Ishikawa (cell line): Measurements from ENCODE around the gene ZNF576.

Experiments used
- CEBPB ChIP-seq: IDR thresholded peaks from 2 replicates; pipeline ENCODE4 v1.6.1; 2012
- CREB1 ChIP-seq: IDR thresholded peaks from 2 replicates; pipeline ENCODE4 v1.6.1; 2012; ENCODE audit warnings: low read depth
- EGR1 ChIP-seq: IDR thresholded peaks from 2 replicates; pipeline ENCODE4 v1.6.1; 2012
- EP300 ChIP-seq: IDR thresholded peaks from 2 replicates; pipeline ENCODE4 v1.6.1; 2012; ENCODE audit warnings: borderline replicate concordance
- FOXM1 ChIP-seq: IDR thresholded peaks from 2 replicates; pipeline ENCODE4 v1.6.1; 2012; ENCODE audit warnings: low read depth, borderline replicate concordance
- MAX ChIP-seq: IDR thresholded peaks from 2 replicates; pipeline ENCODE4 v1.6.1; 2012
- NFIC ChIP-seq: IDR thresholded peaks from 2 replicates; pipeline ENCODE4 v1.6.1; 2012
- RAD21 ChIP-seq: IDR thresholded peaks from 2 replicates; pipeline ENCODE4 v1.6.1; 2012; ENCODE audit warnings: low read depth
- TAF1 ChIP-seq: IDR thresholded peaks from 2 replicates; pipeline ENCODE4 v1.6.1; 2012; ENCODE audit warnings: low read depth, mild to moderate bottlenecking
- TCF12 ChIP-seq: IDR thresholded peaks from 2 replicates; pipeline ENCODE4 v1.6.1; 2012; ENCODE audit warnings: low read depth
- TEAD4 ChIP-seq: IDR thresholded peaks from 2 replicates; pipeline ENCODE4 v1.6.1; 2012
- USF1 ChIP-seq: IDR thresholded peaks from 2 replicates; pipeline ENCODE4 v1.6.1; 2012
- YY1 ChIP-seq: IDR thresholded peaks from 2 replicates; pipeline ENCODE4 v1.6.1; 2012; ENCODE audit warnings: low read depth
- ZBTB7A ChIP-seq: IDR thresholded peaks from 2 replicates; pipeline ENCODE4 v1.6.1; 2012; ENCODE audit warnings: low read depth
- TF ChIP-seq, protein P1 (sequence below): IDR thresholded peaks from 2 replicates; pipeline ENCODE4 v1.6.1; 2012; ENCODE audit warnings: low read depth, mild to moderate bottlenecking

Gene ZNF576

GRCh38 chr19:43581467-43581866 is 14.9 kb upstream of the ZNF576 start:
- TF ChIP-seq TAF1 (no peak), MAX (no peak), CREB1 (no peak)

DNA sequence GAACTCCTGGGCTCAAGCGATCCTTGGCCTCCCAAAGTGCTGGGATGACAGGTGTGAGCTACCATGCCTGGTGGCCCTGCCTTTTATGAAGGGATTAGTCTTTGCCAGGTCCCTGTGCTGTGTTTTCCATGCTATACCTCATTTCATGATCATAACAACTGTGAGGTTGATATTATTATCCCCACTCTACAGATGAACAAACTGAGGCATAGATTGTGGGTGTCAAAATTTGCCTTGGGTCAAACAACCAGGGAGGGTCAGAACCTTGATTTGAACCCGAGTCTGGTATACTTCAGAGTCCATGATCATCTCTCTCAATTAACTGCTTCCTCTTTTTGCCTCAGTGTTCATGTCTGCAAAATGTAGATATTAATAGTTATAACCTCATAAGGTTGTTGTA is 13.9 kb upstream of the ZNF576 start:
- TF ChIP-seq, protein P1, sequence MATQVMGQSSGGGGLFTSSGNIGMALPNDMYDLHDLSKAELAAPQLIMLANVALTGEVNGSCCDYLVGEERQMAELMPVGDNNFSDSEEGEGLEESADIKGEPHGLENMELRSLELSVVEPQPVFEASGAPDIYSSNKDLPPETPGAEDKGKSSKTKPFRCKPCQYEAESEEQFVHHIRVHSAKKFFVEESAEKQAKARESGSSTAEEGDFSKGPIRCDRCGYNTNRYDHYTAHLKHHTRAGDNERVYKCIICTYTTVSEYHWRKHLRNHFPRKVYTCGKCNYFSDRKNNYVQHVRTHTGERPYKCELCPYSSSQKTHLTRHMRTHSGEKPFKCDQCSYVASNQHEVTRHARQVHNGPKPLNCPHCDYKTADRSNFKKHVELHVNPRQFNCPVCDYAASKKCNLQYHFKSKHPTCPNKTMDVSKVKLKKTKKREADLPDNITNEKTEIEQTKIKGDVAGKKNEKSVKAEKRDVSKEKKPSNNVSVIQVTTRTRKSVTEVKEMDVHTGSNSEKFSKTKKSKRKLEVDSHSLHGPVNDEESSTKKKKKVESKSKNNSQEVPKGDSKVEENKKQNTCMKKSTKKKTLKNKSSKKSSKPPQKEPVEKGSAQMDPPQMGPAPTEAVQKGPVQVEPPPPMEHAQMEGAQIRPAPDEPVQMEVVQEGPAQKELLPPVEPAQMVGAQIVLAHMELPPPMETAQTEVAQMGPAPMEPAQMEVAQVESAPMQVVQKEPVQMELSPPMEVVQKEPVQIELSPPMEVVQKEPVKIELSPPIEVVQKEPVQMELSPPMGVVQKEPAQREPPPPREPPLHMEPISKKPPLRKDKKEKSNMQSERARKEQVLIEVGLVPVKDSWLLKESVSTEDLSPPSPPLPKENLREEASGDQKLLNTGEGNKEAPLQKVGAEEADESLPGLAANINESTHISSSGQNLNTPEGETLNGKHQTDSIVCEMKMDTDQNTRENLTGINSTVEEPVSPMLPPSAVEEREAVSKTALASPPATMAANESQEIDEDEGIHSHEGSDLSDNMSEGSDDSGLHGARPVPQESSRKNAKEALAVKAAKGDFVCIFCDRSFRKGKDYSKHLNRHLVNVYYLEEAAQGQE: no peak
- no peak for TF ChIP-seq ZBTB7A
- TF ChIP-seq MAX: no peak
- TF ChIP-seq CEBPB: no peak
- TF ChIP-seq NFIC: no peak
- no peak for TF ChIP-seq TCF12
- no peak for TF ChIP-seq EP300
- no peak for TF ChIP-seq FOXM1
- no peak for TF ChIP-seq CREB1
- no peak for TF ChIP-seq EGR1
- TF ChIP-seq RAD21: no peak
- TF ChIP-seq TEAD4: no peak
- TF ChIP-seq TAF1: no peak
- no peak for TF ChIP-seq USF1
- no peak for TF ChIP-seq YY1

DNA sequence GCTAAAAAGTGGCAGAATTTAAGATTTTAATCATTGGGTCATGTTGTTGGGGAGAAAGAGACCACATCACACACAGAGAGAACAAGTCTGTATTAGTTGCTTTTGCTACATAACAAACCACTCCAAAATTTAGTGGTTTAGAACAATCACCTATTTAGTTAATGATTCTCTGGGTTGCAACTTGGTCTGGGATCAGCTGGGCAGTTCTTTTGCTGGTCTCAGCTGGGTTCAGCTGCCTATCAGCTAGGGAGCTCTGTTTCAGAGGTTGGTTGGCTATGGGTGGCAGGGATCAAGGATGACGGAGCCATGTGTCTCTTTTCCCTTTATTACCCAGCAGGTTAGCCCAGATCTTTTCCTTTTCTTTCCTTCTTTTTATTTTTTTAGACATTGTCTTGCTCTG is 11.9 kb upstream of the ZNF576 start:
- TF ChIP-seq, protein P1: no peak
- TF ChIP-seq RAD21: no peak
- TF ChIP-seq USF1: no peak
- no peak for TF ChIP-seq TCF12
- TF ChIP-seq YY1: no peak
- TF ChIP-seq MAX: no peak
- TF ChIP-seq CEBPB: no peak
- no peak for TF ChIP-seq TEAD4
- TF ChIP-seq ZBTB7A: no peak
- TF ChIP-seq EGR1: no peak
- TF ChIP-seq EP300: no peak

DNA sequence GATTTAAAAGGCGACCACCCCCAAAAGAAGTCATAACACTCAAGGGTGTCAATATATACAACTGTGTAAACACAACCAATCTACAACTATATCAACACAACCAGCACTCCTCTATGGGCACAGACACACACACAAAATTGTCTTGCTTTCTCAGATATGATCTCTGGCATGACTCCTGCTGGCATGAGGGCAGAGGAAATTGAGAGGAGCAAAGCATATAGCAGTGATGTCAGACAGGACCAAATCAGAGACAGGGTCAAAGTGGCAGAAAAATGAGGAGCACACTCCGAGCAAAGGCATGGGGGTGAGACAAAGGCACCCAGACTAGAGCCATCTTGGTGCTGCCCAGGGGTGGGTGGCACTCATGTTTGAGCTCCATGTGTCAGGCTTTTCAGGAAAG is 10.0 kb upstream of the ZNF576 start:
- no peak for TF ChIP-seq YY1
- no peak for TF ChIP-seq EGR1
- TF ChIP-seq, protein P1: no peak
- no peak for TF ChIP-seq TCF12
- no peak for TF ChIP-seq ZBTB7A
- no peak for TF ChIP-seq MAX
- TF ChIP-seq EP300: no peak
- no peak for TF ChIP-seq TEAD4
- no peak for TF ChIP-seq RAD21
- no peak for TF ChIP-seq FOXM1
- TF ChIP-seq USF1: no peak
